NCI-H82 (cell line): ENCODE data around the gene SLC26A3.

Experiments
- DNase-seq: peaks from one replicate; lab custom pipeline; 2025; lab: John Stamatoyannopoulos, UW

Gene SLC26A3

GRCh38 chr7:107815254-107815882, 12.3 kb upstream of the SLC26A3 start:
- DNase-seq: no peak

DNA sequence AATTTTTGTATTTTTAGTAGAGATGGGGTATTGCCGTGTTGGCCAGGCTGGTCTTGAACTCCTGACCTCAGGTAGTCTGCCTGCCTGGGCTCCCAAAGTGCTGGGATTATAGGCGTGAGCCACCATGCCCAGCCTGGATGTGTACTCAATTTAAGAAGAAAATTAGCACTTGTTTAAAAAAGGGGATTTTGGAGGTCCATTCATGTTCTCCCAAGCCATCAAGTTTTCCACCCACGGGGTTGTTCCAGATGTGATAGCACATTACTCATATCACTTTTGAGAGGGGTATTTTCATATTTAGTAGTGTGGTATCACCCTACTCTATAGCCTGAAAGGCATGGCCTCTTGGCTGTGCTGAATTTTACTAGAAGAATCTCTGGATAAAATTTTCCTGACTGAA, 10.5 kb upstream of the SLC26A3 start:
- no peak for DNase-seq

DNA sequence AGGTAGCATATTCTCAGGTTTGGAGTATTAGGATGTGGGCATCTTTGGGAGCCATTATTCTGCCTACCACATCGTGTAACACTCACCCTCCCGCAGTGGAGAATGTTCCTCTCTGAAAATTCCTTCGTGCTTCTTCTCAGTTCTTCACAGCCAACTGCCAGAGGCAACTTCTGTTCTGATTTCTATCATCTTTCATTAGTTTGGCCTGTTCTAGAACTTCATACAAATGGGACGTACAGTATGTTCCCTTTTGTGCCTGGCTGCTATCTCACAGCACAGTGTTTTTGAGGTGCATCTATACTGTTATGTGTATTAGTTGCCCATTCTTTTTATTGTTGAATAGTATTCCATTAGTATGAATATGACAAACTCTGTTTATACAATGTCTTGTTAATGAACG, 8.9 kb upstream of the SLC26A3 start:
- DNase-seq: no peak

DNA sequence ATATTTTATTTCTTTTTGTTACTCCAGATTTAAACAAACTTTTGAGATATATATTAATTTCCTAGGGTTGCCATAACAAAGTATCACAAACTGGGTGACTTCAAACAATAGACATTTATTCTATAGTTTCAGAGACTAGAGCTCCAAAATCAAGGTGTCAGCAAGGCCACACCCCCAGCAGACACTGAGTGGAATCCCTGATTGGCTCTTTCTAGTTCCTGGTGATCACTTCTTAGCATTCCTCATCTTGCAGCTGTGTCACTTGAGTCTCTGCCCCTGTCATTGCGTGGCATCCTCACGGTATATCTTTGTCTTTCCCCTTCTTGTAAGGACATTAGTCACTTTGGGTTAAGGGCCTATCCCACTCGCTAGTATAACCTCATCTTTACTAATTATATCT, 7.6 kb upstream of the SLC26A3 start:
- peak; percentile 4 for DNase-seq

DNA sequence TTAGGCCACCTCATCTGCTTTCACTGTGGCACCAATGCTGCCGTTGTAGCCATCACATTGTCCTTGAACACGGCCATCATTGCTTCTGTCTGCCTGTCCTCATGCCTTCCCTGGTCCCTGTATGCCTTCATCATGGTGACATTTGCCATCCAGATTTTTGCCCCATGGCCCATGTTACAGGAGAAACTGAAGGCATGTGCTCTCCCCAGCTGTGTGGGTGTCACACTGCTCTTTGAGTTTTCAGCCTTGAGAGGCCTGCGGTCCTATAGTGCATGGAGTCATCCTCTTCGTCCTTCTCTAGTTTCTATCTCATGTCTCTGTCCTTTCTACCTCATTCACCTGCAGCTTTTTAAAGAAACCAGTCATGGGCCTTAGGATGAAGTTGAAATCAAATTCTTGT, 6.2 kb upstream of the SLC26A3 start:
- no peak for DNase-seq

DNA sequence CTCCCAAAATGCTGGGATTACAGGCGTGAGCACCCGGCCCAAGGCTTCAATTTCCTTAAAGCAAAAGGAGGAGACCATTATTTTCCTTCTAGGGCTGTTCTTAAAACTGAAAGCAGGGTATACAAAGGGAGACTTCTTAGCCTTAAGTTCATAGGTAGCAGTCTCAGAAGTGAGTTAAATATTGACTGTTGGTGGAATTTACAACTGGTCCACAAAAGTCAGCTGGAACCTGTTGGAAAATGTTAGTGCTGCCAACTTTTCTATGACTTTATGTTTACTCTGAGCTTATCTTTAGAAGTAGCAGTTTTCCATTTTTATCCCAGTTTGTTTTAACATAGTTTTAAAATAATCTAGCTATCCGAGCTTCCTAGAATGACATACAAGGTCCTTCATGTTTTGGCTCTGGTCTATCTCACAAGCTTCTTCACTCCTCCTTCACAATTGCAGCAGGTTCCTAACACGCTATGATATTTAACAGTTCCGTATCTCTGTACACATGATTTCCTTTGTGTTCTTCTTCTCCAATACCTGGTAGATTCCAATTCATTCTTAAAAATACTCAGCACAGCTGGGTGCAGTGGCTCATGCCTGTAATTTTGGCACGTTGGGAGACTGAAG, 3.3 kb downstream of the SLC26A3 start:
- DNase-seq: no peak

DNA sequence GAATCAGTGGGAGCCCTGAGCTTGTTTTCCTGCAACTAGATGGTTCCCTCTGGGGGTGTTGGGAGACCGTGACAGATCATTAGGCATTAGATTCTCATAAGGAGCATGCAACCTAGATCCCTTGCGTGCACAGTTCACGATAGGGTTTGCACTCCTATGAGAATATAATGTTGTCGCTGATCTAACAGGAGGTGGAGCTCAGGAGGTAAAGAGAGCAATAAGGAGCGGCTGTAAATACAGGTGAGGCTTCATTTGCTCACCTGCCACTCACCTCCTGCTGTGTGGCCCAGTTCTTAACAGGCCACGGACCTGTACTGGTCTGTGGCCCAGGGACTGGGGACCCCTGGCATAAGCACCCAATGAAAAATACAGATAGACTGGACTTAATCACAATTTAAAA, 10.7 kb downstream of the SLC26A3 start:
- no peak for DNase-seq

- no peak for DNase-seq
These were observed 13.4 kb downstream of the SLC26A3 start for GRCh38 chr7:107789647-107790046.

DNA sequence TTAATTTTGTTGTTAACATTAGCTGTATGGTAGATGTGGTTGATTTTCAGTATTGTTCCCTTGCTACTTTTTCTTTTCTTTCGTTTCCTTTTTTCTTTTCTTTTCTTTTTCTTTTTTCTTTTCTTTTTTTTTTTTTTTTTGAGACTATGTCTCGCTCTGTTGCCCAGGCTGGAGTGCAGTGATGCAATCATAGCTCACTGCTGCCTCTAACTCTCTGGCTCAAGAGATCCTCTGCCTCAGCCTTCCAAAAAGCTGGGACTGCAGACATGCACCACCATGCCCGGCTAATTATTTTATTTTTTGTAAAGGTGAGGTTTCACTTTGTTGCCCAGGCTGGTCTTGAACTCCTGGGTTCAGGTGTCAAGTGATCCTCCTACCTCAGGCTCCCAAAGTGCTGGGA, 14.4 kb downstream of the SLC26A3 start:
- no peak for DNase-seq

GRCh38 chr7:107788216-107788615, 14.8 kb downstream of the SLC26A3 start:
- no peak for DNase-seq

DNA sequence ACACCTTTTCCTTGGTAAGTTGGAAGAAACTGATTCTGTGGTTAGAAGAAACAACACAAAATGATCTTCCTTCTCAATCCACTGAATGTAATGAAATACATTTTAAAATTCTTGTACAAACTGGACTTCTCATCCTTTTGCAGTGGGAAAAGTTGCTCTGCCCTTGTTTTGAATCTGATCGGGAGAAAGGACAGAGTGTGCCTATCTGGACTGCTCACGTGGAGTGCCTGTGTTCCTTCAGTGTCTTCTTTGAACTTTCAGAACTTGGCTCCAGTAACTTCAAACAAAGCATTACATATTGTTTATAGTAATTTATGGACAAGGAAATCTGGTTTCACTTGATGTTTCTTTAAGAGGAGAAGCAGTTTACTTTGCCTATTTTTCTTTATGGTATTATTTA, 17.1 kb downstream of the SLC26A3 start:
- DNase-seq: no peak

- no peak for DNase-seq
These were observed 17.9 kb downstream of the SLC26A3 start for GRCh38 chr7:107785170-107785569.

DNA sequence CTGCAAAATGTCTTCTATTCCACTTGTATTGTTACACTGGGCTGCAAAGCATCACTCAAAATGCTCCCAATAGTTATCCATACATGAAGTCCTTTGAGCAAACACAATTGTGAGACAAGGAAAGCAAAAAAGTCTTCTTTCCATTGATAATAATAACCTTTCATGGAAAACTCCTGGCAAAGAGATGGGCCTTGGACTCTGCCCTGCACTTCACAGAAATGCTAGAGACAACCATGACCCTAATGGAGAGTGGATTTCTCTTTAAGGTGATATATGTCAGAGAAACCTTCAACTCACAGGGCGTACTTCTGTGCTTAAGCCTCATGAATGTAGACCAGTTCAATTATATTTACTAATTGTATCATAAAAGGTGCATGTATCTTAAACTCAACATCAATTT, 19.4 kb downstream of the SLC26A3 start:
- DNase-seq: no peak

GRCh38 chr7:107782374-107782773, 20.6 kb downstream of the SLC26A3 start:
- no peak for DNase-seq

- no peak for DNase-seq
These were observed 23.4 kb downstream of the SLC26A3 start for GRCh38 chr7:107779647-107780099.

- no peak for DNase-seq
These were observed 24.7 kb downstream of the SLC26A3 start for GRCh38 chr7:107778283-107778682.

DNA sequence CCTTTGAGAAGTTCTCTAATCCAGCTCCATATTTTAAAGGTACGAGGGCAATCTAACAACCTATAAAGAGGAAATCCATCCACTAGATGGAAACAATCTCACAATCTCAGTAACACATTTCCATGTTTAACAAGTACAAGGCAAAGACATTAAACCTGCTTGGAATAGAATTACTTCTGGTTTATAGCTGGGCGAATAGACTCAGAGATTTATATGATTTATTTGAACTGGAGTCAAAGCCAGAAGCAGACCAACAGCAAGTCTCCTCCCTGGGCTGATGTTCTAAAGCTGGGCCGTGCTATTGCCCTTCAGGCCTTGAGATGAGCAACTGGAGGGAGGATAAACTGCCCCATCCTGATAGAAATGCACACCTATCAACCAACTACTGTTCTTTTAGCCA, 25.3 kb downstream of the SLC26A3 start:
- no peak for DNase-seq

DNA sequence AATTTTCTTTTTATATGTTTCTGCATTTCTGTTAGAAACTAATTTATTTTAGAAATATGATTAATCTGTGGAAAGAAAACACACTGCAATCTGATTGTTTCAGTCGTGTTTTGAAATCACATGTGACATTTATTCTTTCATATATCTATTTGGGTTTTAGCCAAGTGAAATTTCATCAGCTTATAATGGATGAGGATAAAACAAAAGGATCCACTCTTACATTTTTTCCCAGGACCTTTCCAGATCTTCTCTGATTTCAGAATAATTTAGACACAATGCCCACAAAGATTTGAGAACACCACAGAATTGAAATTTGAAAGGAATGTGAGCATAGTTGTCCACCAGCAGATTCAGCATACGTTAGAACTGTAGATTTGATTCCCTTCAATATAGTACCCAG, 30.0 kb downstream of the SLC26A3 start:
- no peak for DNase-seq

DNA sequence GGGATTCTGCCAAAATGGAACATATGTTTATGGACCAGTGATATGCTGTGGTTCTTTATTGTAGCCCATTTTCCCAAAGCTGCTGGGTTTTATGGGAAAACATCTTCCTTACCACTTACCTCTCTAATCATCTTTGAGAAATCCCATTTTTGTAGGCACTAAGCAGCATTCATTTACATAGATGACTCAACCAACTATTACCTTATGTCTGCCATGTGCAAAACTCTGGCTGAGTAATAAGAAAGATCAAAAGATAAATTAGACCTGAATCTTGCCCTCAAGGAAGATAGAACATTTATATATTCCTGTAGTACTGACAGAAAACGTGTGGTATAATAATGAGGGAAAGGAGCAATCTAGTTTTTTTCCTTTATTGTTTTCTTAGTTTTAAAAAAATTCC, 34.8 kb downstream of the SLC26A3 start:
- DNase-seq: no peak

GRCh38 chr7:107767391-107767790, 35.6 kb downstream of the SLC26A3 start:
- DNase-seq: no peak

DNA sequence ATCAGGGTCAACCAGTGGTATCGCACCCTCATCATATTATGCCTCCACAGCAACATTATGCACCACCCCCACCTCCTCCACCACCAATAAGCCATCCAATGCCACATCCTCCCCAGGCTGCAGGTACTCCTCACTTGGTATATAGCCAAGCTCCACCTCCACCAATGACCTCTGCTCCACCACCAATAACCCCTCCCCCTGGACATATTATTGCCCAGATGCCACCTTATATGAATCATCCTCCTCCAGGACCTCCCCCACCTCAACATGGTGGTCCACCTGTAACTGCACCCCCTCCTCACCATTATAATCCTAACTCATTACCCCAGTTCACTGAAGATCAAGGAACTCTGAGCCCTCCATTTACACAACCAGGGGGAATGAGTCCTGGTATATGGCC, 44.4 kb downstream of the SLC26A3 start:
- DNase-seq: no peak

- peak; percentile 8 for DNase-seq
These were observed 48.4 kb downstream of the SLC26A3 start for GRCh38 chr7:107754642-107755041.

DNA sequence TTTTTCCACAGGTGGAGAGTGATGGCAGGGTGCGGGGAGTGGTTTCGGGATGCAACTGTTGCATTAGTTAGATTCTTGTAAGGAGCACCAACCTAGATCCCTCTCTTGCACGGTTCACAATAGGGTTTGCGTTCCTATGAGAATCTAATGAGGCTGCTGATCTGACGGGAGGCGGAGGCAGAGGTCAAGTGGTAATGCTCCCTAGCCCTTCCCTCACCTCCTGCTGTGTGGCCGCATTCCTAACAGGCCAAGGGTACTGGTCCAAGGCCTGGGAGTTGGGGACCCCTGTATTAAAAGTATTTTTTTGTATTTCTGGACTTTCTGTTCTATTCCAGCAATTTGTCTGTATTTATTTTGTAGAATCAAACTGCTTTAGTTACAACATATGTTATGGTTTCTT, 51.9 kb downstream of the SLC26A3 start:
- no peak for DNase-seq

DNA sequence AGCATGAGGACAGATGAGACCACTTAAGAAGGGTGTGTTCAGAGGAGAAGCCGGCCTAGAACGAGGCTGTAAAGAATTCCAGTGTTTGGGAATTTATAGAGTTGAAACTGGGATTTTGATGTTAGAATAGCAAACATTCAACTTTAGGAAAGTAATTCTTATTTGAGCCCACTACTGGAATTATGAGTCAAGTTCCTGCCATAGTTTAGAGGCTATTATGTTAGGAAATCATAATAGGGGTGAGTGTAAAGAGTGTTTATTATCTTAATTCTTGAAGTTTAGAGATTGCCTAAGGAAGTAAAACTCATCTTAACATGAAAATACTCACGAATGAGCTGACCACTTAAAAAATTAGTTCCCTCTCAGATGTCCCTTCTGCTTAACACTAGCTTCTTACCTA, 57.0 kb downstream of the SLC26A3 start:
- no peak for DNase-seq
